DND-41 (cell line): Measurements from ENCODE around the gene CAMKMT.

ENCODE experiments used
- EZH2 ChIP-seq: IDR thresholded peaks from 3 replicates; pipeline ENCODE4 v1.6.1; 2012; ENCODE audit warnings: borderline replicate concordance, low read depth, mild to moderate bottlenecking, moderate library complexity, low read length, inconsistent platforms; ENCODE audit not compliant: severe bottlenecking
- TF ChIP-seq, protein P1 (sequence below): IDR thresholded peaks from 2 replicates; pipeline ENCODE4 v1.5.1; 2012; ENCODE audit warnings: borderline replicate concordance, low read length, moderate library complexity, mild to moderate bottlenecking; ENCODE audit not compliant: poor library complexity, severe bottlenecking; ENCODE audit errors: extremely low read depth

DNA sequence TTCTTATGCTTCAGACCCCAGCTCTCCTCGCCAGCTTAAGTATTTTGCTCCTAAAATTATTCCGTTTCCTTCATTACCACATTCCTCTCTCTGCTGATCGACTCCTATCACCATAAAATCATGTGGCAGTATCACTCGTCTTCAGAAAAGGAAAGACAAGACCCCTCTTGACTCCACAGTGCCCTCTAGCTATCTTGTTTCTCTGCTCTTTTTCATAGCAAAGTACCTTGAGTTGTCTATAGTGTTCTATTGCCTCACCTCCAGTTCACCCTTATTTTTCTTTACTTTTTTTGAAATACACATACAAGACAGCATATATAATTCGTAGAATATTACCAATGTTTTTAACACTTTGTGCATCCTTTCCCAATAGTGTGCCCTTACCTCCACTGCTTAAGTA lies 306.6 kb downstream of the CAMKMT start:
- TF ChIP-seq, protein P1, sequence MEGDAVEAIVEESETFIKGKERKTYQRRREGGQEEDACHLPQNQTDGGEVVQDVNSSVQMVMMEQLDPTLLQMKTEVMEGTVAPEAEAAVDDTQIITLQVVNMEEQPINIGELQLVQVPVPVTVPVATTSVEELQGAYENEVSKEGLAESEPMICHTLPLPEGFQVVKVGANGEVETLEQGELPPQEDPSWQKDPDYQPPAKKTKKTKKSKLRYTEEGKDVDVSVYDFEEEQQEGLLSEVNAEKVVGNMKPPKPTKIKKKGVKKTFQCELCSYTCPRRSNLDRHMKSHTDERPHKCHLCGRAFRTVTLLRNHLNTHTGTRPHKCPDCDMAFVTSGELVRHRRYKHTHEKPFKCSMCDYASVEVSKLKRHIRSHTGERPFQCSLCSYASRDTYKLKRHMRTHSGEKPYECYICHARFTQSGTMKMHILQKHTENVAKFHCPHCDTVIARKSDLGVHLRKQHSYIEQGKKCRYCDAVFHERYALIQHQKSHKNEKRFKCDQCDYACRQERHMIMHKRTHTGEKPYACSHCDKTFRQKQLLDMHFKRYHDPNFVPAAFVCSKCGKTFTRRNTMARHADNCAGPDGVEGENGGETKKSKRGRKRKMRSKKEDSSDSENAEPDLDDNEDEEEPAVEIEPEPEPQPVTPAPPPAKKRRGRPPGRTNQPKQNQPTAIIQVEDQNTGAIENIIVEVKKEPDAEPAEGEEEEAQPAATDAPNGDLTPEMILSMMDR = peak; percentile 60
- no peak for TF ChIP-seq EZH2
